Measurements from ENCODE around the gene NEK6. TPM values are rescaled to one million over a fixed set of nuclear protein-coding genes. Genes with fewer than 3 reads are reported as not detected.
A peak's percentile ranks its signal among the peaks of the same experiment; 100 is the strongest.

Gene NEK6
- total RNA-seq, 1 donor from 2014 or later = 14.7 TPM

GRCh38 chr9:124306098-124306735, 48.5 kb downstream of the NEK6 start:
- FAIRE-seq = peak; percentile 64

GRCh38 chr9:124307379-124308030, 49.8 kb downstream of the NEK6 start:
- TF ChIP-seq CTCF (IDR thresholded peaks at IDR 0.05; ENCODE audit: insufficient read depth, low read length, severe bottlenecking) = no peak
- FAIRE-seq = no peak
- DNase-seq (ENCODE audit: low read depth) = no peak
- H3K27me3 ChIP-seq (ENCODE audit: control insufficient read depth, insufficient read depth, low read length) = no peaks in the 10 kb centered on the region
- H3K4me3 ChIP-seq (ENCODE audit: low read depth, low read length) = no peak overlapping the region
- H3K36me3 ChIP-seq (ENCODE audit: control insufficient read depth, insufficient read depth, low read length) = peaks cover 5% of the 10 kb centered on the region

More at GRCh38 chr9:124306098-124306735, 48.5 kb downstream of the NEK6 start:
- peaks cover 7% of the 10 kb centered on the region for H3K36me3 ChIP-seq (ENCODE audit: control insufficient read depth, insufficient read depth, low read length)
- H3K27me3 ChIP-seq (ENCODE audit: control insufficient read depth, insufficient read depth, low read length) = no peaks in the 10 kb centered on the region
- no peak overlapping the region for H3K4me3 ChIP-seq (ENCODE audit: low read depth, low read length)
- peak; percentile 89 for DNase-seq (ENCODE audit: low read depth)
- no peak for TF ChIP-seq CTCF (IDR thresholded peaks at IDR 0.05; ENCODE audit: insufficient read depth, low read length, severe bottlenecking)

GRCh38 chr9:124308606-124309491, 51.1 kb downstream of the NEK6 start:
- no peak for DNase-seq (ENCODE audit: low read depth)
- no peak overlapping the region for H3K4me3 ChIP-seq (ENCODE audit: low read depth, low read length)
- H3K36me3 ChIP-seq (ENCODE audit: control insufficient read depth, insufficient read depth, low read length) = peaks cover 10% of the 10 kb centered on the region
- TF ChIP-seq CTCF (IDR thresholded peaks at IDR 0.05; ENCODE audit: insufficient read depth, low read length, severe bottlenecking) = no peak
- FAIRE-seq = no peak
- H3K27me3 ChIP-seq (ENCODE audit: control insufficient read depth, insufficient read depth, low read length) = no peaks in the 10 kb centered on the region

- TF ChIP-seq CTCF (IDR thresholded peaks at IDR 0.05; ENCODE audit: insufficient read depth, low read length, severe bottlenecking) = no peak
- Histone ChIP-seq H3K27me3 (ENCODE audit: control insufficient read depth, insufficient read depth, low read length) (no peaks in the 10 kb centered on the region), H3K36me3 (ENCODE audit: control insufficient read depth, insufficient read depth, low read length) (peaks cover 13% of the 10 kb centered on the region), H3K4me3 (ENCODE audit: low read depth, low read length) (no peak overlapping the region)
- FAIRE-seq (peak; percentile 81), DNase-seq (ENCODE audit: low read depth) (peak; percentile 96)
These were observed 51.9 kb downstream of the NEK6 start for GRCh38 chr9:124309667-124310084.

GRCh38 chr9:124311283-124311682, 53.5 kb downstream of the NEK6 start:
- FAIRE-seq (no peak), DNase-seq (ENCODE audit: low read depth) (no peak)
- Histone ChIP-seq H3K36me3 (ENCODE audit: control insufficient read depth, insufficient read depth, low read length) (peaks cover 23% of the 10 kb centered on the region), H3K27me3 (ENCODE audit: control insufficient read depth, insufficient read depth, low read length) (no peaks in the 10 kb centered on the region), H3K4me3 (ENCODE audit: low read depth, low read length) (no peak overlapping the region)
- TF ChIP-seq CTCF (IDR thresholded peaks at IDR 0.05; ENCODE audit: insufficient read depth, low read length, severe bottlenecking) = no peak
